ENCODE measurements around the gene CMTR1. TPM values are rescaled to one million over a fixed set of nuclear protein-coding genes. Genes with fewer than 3 reads are reported as not detected.

CMTR1 gene
- total RNA-seq, 2 donors from 2014 or later = 15.8 to 23.4 TPM

GRCh38 chr6:37483252-37483901, 50.4 kb downstream of the CMTR1 start:
- no peaks in the 10 kb centered on the region for H3K27me3 ChIP-seq
- no peak for DNase-seq
- H3K27ac ChIP-seq = no peak overlapping the region
- H3K36me3 ChIP-seq (replicated peaks in 1 of 2; ENCODE audit: insufficient read depth in 1 of 2, low read depth in 2 of 2) = peaks cover 0 to 6% of the 10 kb centered on the region in 2 donors
- H3K4me1 ChIP-seq = no peaks in the 10 kb centered on the region
- H3K4me3 ChIP-seq = no peak overlapping the region
- WGBS, 2 donors = 77 to 86% methylated on average over 11 of the region's 11 CpGs
- intact Hi-C loops (cut with DNase I) = no loop called here
- no peak for TF ChIP-seq POLR2A (IDR thresholded peaks at IDR 0.05)
- no peak for TF ChIP-seq CTCF (IDR thresholded peaks at IDR 0.05)
- H3K9me3 ChIP-seq = no peaks in the 10 kb centered on the region
- no peak for ATAC-seq

- peak; percentile 40 to 67 (median 56) for DNase-seq
- Histone ChIP-seq H3K4me3 (no peak overlapping the region), H3K4me1 (no peaks in the 10 kb centered on the region), H3K27ac (no peak overlapping the region), H3K27me3 (no peaks in the 10 kb centered on the region), H3K36me3 (replicated peaks in 1 of 2; ENCODE audit: insufficient read depth in 1 of 2, low read depth in 2 of 2) (peaks cover 0 to 4% of the 10 kb centered on the region in 2 donors), H3K9me3 (no peaks in the 10 kb centered on the region)
- intact Hi-C loops (cut with DNase I) = no loop called here
- ATAC-seq = peak; percentile 66
- TF ChIP-seq POLR2A (IDR thresholded peaks at IDR 0.05) = no peak
- TF ChIP-seq CTCF (IDR thresholded peaks at IDR 0.05) = peak; percentile 45 to 77 (median 64)
- WGBS, 2 donors = 52 to 93% methylated on average over 3 to 15 of the region's 20 CpGs
Measured at GRCh38 chr6:37483917-37484785, 51.1 kb downstream of the CMTR1 start.

- WGBS, 2 donors = 84 to 85% methylated on average over 7 of the region's 7 CpGs
- Histone ChIP-seq H3K27ac (no peak overlapping the region), H3K9me3 (no peaks in the 10 kb centered on the region), H3K4me3 (no peak overlapping the region), H3K36me3 (replicated peaks in 1 of 2; ENCODE audit: insufficient read depth in 1 of 2, low read depth in 2 of 2) (no peaks in the 10 kb centered on the region), H3K4me1 (no peaks in the 10 kb centered on the region), H3K27me3 (no peaks in the 10 kb centered on the region)
- intact Hi-C loops (cut with DNase I) = no loop called here
- ATAC-seq (no peak), DNase-seq (no peak)
- TF ChIP-seq CTCF (IDR thresholded peaks at IDR 0.05) = no peak
- TF ChIP-seq POLR2A (IDR thresholded peaks at IDR 0.05) = no peak
Measured at GRCh38 chr6:37484786-37485170, 51.8 kb downstream of the CMTR1 start.

GRCh38 chr6:37485291-37485702, 52.3 kb downstream of the CMTR1 start:
- DNase-seq = no peak
- Histone ChIP-seq H3K9me3 (no peaks in the 10 kb centered on the region), H3K4me3 (no peak overlapping the region), H3K4me1 (no peaks in the 10 kb centered on the region), H3K27ac (no peak overlapping the region), H3K36me3 (replicated peaks in 1 of 2; ENCODE audit: insufficient read depth in 1 of 2, low read depth in 2 of 2) (no peaks in the 10 kb centered on the region), H3K27me3 (no peaks in the 10 kb centered on the region)
- intact Hi-C loops (cut with DNase I) = no loop called here
- TF ChIP-seq CTCF (IDR thresholded peaks at IDR 0.05) (no peak), POLR2A (IDR thresholded peaks at IDR 0.05) (no peak)
- 79 to 88% methylated on average over 8 to 10 of the region's 10 CpGs for WGBS, 2 donors
- no peak for ATAC-seq

Data from body of pancreas (tissue), 4 donors.